GM21515 (cell line): ENCODE results near the gene F12.
A peak's percentile ranks its signal among the peaks of the same experiment; 100 is the strongest.
"Not testable (repeated sequence)": the region's sequence is repeated elsewhere in the genome, so short reads cannot be mapped to it uniquely, and the experiment has no call there.

Experiments
- ATAC-seq: cut with Tn5 transposase; IDR thresholded peaks from one replicate; pipeline ENCODE4 v1.9.1; 2021; ENCODE audit not compliant: unreplicated experiment

The F12 gene

DNA sequence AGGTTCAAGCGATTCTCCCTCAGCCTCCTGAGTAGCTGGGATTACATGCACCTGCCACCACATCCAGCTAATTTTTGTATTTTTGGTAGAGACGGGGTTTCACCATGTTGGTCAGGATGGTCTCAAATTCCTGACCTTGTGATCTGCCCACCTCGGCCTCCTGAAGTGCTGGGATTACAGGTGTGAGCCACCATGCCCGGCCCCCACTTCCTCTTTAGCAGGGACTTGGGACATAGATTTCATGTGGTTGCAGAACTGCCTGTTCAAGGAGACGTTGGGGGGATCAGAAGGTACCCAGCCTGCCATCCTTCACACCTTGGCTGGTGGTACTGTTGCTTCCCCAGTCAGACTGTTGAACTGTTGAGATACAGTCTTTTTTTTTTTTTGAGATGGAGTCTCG is 7.7 kb upstream of the F12 start:
- not testable (repeated sequence) for ATAC-seq

- no peak for ATAC-seq
Measured at GRCh38 chr5:177414481-177414880, 5.1 kb upstream of the F12 start.

- ATAC-seq, result peak; percentile 57
Measured at GRCh38 chr5:177412603-177413233, 3.4 kb upstream of the F12 start.

GRCh38 chr5:177410575-177410974 is 1.2 kb upstream of the F12 start:
- ATAC-seq, result no peak

DNA sequence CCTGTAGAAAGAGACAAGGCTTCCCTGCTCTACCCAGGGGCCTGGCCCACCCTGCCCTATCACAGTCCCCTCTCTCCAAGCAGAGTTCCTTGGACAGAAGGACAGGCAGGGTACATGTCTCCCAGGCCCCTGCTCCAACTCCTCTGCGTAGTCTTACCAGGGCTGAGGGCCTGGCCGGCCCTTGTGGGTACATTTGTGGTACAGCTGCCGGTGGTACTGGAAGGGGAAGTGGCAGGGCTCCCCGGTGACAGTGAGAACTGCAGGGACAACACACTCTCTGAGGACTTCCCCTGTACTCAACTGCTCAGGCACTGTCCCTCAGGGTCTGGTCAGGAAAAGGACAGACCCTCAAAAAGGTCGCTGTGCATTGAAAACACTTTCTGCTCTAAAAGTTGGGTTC is 3.6 kb downstream of the F12 start:
- no peak for ATAC-seq

GRCh38 chr5:177405312-177405711 is 4.1 kb downstream of the F12 start:
- no peak for ATAC-seq

GRCh38 chr5:177404641-177405179 is 4.7 kb downstream of the F12 start:
- ATAC-seq, result no peak

DNA sequence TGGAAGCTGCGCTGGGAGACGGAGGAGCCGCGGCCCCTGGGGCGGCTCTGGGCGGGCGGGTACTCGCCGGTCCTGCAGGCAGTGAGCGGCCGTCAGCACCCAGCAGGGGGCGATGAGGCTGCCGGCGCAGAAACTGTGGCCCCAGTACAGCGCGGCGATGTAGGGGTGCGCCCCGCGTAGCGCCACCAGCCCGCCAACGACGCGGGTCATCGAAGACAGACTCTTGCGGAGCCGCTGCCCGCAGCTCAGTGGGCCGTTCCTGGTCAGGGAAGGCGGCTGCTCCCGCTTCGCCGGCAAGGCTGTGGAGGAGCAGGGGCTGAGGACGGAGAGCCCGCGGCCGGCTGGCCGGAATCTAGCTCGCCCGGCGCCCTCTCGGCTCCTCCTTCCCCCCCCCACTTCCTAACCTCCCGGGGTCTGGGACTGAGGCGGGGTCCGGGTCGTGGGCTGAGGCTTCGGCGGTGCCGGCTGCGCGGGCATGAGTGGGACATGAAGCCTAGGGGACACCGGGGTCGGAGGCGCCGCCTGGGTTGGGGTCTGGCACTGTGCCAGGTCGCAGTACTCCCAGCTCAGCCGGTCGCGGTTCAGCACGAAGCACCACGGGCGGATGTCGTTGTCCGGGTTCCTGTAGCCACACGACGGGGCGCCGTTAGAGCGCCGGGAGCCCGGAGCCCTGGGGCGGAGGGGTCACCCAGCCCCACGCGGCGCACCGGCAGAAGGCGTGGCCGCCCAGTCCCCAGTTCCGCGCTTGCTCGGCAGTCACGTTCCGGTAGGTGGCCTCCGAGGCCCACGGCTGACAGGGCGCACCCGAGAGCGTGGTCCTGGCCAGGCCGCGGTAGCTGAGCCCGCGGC is 5.3 kb downstream of the F12 start:
- ATAC-seq, result peak; percentile 74

DNA sequence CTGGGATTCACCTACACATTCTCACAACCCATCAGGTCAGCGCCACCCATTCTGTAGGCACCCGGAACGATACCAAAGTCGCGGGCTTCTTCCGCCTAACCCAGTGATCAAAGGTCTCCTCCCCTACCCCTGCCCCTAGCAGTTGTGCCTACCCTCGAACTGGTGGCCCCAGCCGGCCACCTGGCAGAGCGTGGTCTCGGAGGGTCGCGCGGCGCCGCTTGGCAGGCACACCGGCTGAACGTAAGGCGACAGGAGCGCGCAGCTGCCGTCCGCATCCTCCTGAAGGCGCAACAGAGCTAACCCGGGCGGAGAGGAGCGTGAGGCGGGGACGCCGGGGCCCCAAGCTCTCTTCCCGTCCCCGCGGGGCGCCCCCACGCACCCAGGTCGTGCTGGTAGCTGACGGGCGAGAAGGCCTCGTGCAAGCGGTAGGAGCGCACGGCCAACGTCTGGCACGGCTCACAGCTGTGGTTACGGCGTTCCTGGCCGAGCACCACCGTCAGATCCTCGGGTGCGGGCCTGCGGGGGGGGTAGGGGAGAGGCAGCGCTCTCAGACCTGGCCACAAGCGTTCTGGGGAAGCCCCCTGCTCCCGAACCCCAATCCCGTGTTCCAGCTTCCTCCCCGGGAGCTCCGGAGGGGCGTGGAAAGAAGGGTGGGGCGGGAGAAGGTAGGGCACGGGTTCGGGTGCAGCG is 6.1 kb downstream of the F12 start:
- peak; percentile 24 for ATAC-seq

DNA sequence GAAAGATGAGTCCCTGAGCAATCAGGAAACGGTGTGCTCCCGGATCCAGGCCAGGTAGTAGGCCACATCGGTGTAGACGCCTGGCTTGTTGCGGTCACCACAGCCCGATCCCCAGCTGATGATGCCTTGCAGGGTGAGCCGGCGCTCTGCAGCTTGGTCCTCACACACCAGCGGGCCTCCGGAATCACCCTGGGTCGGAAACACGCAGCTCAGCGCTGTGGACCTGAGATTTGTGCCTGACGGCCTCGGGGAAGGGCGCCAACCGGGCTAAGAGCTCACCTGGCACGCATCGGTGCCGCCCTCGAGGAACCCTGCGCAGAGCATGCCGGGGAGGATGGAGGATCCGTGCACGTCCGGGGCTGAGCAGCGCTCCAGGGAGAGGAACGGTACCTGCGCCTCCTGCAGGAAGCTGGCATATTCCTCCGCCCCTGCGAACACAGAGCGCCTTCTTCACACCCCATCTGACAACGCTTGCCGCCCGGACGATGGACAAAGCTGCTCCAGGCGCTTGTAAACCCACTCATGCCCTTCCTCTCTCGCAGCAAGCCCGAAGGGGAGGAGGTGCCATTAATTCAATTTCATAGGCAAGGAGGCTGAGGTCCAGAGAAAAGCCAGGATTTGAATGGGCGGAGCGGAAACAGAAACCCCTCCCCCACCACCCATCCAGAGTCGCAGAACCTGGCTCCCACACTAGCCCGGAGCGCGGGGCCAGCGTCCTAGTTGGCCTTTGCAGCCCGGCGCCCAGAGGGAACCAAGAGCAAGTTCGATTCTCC is 6.9 kb downstream of the F12 start:
- no peak for ATAC-seq

DNA sequence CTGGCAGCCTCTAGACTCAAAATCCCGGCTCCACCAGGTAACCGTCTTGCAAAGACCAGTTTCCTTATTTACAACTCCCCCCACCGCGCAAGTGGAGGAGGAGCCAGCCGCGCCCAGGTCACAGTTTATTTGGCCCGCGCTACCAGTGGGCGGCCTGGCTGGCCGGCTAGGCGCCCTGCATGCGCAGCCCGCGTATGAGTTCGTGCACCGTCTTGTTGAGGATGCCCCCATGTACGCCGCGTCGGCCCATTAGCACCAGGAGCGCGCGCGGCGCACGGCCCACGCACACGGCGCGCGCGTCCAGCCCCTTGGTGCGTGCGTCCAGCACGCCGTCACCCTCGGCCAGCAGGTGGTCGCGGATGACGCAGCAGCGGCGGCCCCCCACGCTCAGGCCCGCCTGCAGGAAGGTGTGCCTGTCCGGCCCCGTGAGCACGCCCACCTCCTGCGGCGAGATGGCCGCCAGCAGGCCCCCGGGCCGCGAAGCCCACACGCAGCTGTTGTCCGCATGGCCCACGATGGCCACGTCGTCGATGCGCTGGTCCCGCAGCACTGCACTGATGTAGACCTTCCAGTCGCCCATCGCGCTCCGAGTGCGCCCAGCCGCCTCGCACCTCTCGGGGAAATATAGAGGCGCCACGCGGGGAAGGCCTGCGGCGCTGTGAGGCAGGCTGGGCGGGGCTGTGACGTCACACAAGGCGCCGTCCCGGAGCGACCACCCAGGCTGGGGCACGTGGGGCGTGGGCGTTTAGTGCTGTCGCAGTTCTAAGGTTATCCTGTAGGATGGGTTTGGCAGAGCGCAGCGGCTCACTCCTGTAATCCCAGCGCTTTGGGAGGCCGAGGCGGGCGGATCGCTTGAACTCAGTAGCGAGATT is 9.1 kb downstream of the F12 start, which contains the start of gene PFN3:
TSS of gene PFN3 (minus strand) at position 665 of the 872 bp plus-strand sequence. CDS start at position 580, 85 bp downstream.
- ATAC-seq, result no peak

GRCh38 chr5:177397875-177398390 is 11.4 kb downstream of the F12 start:
- ATAC-seq, result no peak

- no peak for ATAC-seq
Measured at GRCh38 chr5:177396807-177397206, 12.6 kb downstream of the F12 start.

GRCh38 chr5:177396078-177396477 is 13.3 kb downstream of the F12 start:
- no peak for ATAC-seq

- ATAC-seq, result no peak
Measured at GRCh38 chr5:177393990-177394389, 15.4 kb downstream of the F12 start.

DNA sequence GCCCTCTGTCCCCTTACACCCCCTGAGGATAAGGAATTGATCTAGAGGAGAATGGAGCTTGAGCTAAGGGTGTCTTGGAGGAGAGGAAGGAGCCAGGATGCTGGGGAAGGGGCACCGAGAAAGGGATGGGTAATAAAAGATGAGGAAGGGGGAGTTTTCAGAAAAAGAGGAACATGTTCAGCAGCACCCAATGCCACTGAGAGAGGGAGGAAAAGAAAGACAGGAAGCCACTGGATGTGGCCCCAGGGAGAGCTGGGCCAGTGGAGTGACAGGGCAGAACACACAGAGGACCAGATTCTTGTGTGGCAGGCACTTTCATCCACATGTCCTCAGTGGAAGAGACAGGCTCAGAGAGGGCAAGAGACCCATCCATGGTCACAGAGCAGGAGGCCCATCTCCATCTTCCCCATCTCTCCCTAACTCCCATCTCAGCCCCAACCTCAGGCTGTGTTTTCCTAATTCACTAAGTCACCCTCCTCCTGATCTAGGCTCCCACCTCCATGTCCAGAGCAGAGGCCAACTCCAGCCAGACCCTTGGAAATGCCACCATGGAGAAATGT is 16.1 kb downstream of the F12 start:
- no peak for ATAC-seq

DNA sequence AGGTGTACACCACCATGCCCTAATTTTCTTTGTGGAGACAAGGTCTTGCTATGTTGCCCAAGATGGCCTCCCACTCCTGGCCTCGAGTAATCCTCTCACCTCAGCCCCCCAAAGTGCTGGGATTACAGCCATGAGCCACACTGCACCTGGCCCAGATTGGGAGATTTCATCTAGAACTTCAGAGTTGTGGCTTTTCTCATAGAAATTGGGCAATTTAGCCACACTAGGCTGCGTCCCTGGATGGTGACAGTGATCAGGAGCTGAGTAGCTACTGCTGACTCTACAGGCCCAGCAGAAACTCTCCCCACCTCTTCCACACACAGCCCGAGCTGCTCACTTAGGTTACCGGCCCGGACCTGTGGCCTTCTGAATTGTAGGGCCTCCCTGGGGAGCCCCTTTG is 16.6 kb downstream of the F12 start:
- ATAC-seq, result no peak

GRCh38 chr5:177390363-177391300 is 18.7 kb downstream of the F12 start:
- ATAC-seq, result peak; percentile 46
